HG02571 (cell line): Measurements from ENCODE around the gene FNBP1.

Experiments
- ATAC-seq: cut with Tn5 transposase; IDR thresholded peaks from one replicate; pipeline ENCODE4 v1.9.1; 2021; ENCODE audit warnings: mild to moderate bottlenecking, moderate library complexity; ENCODE audit not compliant: unreplicated experiment

The FNBP1 gene

GRCh38 chr9:129880654-129881546 is 162.1 kb downstream of the FNBP1 start:
- no peak for ATAC-seq

- ATAC-seq = no peak
Measured at GRCh38 chr9:129879991-129880653, 162.9 kb downstream of the FNBP1 start.

GRCh38 chr9:129879103-129879699 is 163.8 kb downstream of the FNBP1 start:
- no peak for ATAC-seq

DNA sequence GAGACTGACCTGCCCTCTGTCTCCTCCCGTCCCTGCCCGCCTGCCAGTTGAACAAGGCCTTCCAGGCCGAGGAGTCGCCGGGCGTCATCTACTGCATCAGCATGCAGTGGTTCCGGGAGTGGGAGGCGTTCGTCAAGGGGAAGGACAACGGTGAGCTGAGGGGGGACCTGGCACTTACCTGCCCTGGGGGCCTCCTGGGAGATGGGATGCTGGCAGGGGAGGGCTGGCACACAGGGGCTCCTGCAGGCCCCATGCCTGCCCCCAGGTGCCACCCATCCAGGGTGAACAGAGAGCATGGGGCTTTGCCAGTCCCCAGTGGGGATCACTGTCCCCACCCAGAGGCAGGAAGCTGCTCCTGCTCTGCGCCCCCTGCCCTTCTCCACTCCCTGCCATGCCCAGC is 164.7 kb downstream of the FNBP1 start:
- ATAC-seq = no peak

GRCh38 chr9:129876815-129877214 is 166.2 kb downstream of the FNBP1 start:
- no peak for ATAC-seq

GRCh38 chr9:129875687-129876395 is 167.1 kb downstream of the FNBP1 start:
- no peak for ATAC-seq

DNA sequence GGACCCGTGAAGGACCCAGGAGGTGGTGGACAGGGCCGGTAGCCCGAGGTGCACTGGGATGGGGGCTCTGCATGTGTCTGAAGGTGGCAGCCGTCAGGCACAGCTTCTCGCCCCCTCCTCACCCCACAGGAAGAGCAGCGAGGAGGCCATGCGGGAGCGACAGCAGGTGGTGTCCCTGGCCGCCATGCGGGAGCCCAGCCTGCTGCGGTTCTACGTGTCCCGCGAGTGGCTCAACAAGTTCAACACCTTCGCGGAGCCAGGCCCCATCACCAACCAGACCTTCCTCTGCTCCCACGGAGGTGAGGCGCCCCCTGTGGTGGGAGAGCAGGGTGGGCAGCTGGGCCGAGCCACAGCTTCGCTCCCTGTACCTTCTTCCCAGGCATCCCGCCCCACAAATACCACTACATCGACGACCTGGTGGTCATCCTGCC is 167.8 kb downstream of the FNBP1 start:
- no peak for ATAC-seq

GRCh38 chr9:129874261-129875101 is 168.5 kb downstream of the FNBP1 start:
- ATAC-seq = no peak

GRCh38 chr9:129873563-129874190 is 169.3 kb downstream of the FNBP1 start:
- ATAC-seq = no peak

GRCh38 chr9:129871046-129871445 is 171.9 kb downstream of the FNBP1 start:
- no peak for ATAC-seq

GRCh38 chr9:129869585-129870501 is 173.1 kb downstream of the FNBP1 start:
- no peak for ATAC-seq

DNA sequence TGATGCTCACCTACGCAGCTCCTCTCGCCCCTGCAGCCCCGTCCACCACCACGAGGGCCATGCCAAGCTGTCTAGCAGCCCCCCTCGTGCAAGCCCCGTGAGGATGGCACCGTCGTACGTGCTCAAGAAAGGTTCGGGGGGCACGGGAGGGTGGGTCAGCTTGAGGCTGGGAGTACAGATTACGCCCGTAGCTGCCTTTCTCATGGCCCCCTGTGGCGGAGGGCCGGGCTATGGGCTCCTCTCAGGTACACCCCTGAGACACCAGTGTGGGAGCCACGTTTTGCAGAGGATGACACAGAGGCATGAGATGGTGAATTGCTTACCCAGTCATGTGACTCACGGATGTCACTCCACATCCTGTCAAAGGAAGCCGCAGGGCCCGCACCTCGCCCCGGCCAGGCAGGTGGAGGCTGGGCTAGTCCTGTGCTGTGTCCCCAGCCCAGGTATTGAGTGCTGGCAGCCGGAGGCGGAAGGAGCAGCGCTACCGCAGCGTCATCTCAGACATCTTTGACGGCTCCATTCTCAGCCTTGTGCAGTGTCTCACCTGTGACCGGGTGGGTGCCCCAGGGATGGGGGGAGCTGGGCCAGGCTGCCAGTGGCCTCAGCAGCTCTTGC is 174.0 kb downstream of the FNBP1 start:
- no peak for ATAC-seq

- ATAC-seq = no peak
Measured at GRCh38 chr9:129868023-129868871, 174.7 kb downstream of the FNBP1 start.

- no peak for ATAC-seq
Measured at GRCh38 chr9:129867136-129868022, 175.6 kb downstream of the FNBP1 start.

- ATAC-seq = no peak
Measured at GRCh38 chr9:129866394-129867135, 176.4 kb downstream of the FNBP1 start.
